GM19193 (cell line): ENCODE measurements around the gene IL23A.
A peak's percentile ranks its signal among the peaks of the same experiment; 100 is the strongest.

ENCODE experiments used
- POLR2A ChIP-seq: IDR thresholded peaks from 4 replicates; pipeline ENCODE4 v1.6.1; 2011; ENCODE audit not compliant: insufficient read depth, insufficient read length; ENCODE audit errors: extremely low read depth

Gene IL23A

GRCh38 chr12:56338308-56339157, at the start of gene IL23A:
TSS of gene IL23A (plus strand) at chr12:56338884. CDS start at chr12:56339045, 161 bp downstream.
- peak; percentile 48 for TF ChIP-seq POLR2A

GRCh38 chr12:56293795-56294194, 44.9 kb upstream of the IL23A start:
- TF ChIP-seq POLR2A: no peak

- no peak for TF ChIP-seq POLR2A
Measured at GRCh38 chr12:56296295-56296694, 42.4 kb upstream of the IL23A start.

GRCh38 chr12:56297400-56297799, 41.3 kb upstream of the IL23A start:
- no peak for TF ChIP-seq POLR2A

GRCh38 chr12:56298828-56299227, 39.9 kb upstream of the IL23A start:
- TF ChIP-seq POLR2A: no peak

GRCh38 chr12:56299308-56299852, 39.3 kb upstream of the IL23A start:
- no peak for TF ChIP-seq POLR2A

- peak; percentile 76 for TF ChIP-seq POLR2A
Measured at GRCh38 chr12:56299853-56300643, 38.6 kb upstream of the IL23A start, which contains the start of gene CS. TSS of gene CS (minus strand) at chr12:56300330. CDS start at chr12:56300201, 129 bp downstream.

- no peak for TF ChIP-seq POLR2A
Measured at GRCh38 chr12:56300644-56301464, 37.8 kb upstream of the IL23A start.

GRCh38 chr12:56304276-56304675, 34.4 kb upstream of the IL23A start:
- no peak for TF ChIP-seq POLR2A

GRCh38 chr12:56304872-56305590, 33.7 kb upstream of the IL23A start:
- TF ChIP-seq POLR2A: no peak

- TF ChIP-seq POLR2A: no peak
Measured at GRCh38 chr12:56307221-56307965, 31.3 kb upstream of the IL23A start.

GRCh38 chr12:56308714-56309113, 30.0 kb upstream of the IL23A start:
- TF ChIP-seq POLR2A: no peak

GRCh38 chr12:56311003-56311402, 27.7 kb upstream of the IL23A start:
- TF ChIP-seq POLR2A: no peak
